ENCODE data around the gene PCP4. TPM values are rescaled to one million over a fixed set of nuclear protein-coding genes. Genes with fewer than 3 reads are reported as not detected.

Gene PCP4
- total and polyA plus RNA-seq, 4 donors, result 0.20 TPM; not detected in 3

- no peak overlapping the region for H3K27ac ChIP-seq (ENCODE audit: low read depth in 1 of 2, low read length in 2 of 2)
- no peaks in the 10 kb centered on the region for H3K4me1 ChIP-seq (ENCODE audit: control insufficient read depth in 4 of 4, insufficient read depth in 4 of 4, low read length in 3 of 4)
- WGBS, result 69% methylated on average over 4 of the region's 4 CpGs
- H3K9ac ChIP-seq (ENCODE audit: low read depth in 1 of 2, low read length in 2 of 2), result no peak overlapping the region
- H3K36me3 ChIP-seq (ENCODE audit: control insufficient read depth in 4 of 4, insufficient read depth in 3 of 4, low read depth in 1 of 4, low read length in 3 of 4), result no peaks in the 10 kb centered on the region
- H3K9me3 ChIP-seq (ENCODE audit: control insufficient read depth in 4 of 4, low read length in 3 of 4), result peaks cover 0 to 5% (median 0%) of the 10 kb centered on the region in 4 donors
- TF ChIP-seq RXRA (IDR thresholded peaks at IDR 0.05), result no peak
- no peak for DNase-seq (ENCODE audit: low spot score)
- H3K4me3 ChIP-seq (ENCODE audit: low read depth in 1 of 3, low read length in 3 of 3), result no peak overlapping the region
- peaks cover 0 to 4% (median 1%) of the 10 kb centered on the region in 4 donors for H3K27me3 ChIP-seq (ENCODE audit: control insufficient read depth in 4 of 4, insufficient read depth in 4 of 4, low read length in 3 of 4)
Observed at GRCh38 chr21:39952265-39952664, 85.0 kb downstream of the PCP4 start.

DNA sequence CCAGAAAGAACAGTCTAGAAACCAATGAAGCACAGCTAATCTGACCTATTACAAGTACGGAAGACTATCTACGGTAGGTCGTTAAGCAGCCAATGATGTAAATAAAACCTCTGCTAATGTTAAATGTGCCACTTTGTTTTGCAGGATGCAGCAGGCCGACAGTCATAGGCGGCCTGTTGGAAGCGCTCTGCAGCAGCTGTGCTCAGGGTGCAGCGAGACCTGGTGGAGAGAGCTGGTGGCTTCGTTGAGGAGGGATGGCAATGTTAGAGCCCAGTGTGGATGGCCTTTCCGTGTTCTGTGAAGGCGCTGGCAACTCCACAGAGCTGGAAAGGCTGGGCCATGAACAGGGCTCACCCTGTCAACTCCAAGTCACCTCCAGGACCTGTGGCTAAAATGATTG, 87.3 kb downstream of the PCP4 start:
- DNase-seq (ENCODE audit: low spot score), result no peak
- H3K9ac ChIP-seq (ENCODE audit: low read depth in 1 of 2, low read length in 2 of 2), result no peak overlapping the region
- WGBS, result 83% methylated on average over 10 of the region's 10 CpGs
- no peak overlapping the region for H3K27ac ChIP-seq (ENCODE audit: low read depth in 1 of 2, low read length in 2 of 2)
- H3K27me3 ChIP-seq (ENCODE audit: control insufficient read depth in 4 of 4, insufficient read depth in 4 of 4, low read length in 3 of 4), result peaks cover 0 to 4% (median 2%) of the 10 kb centered on the region in 4 donors
- H3K4me3 ChIP-seq (ENCODE audit: low read depth in 1 of 3, low read length in 3 of 3), result no peak overlapping the region
- H3K4me1 ChIP-seq (ENCODE audit: control insufficient read depth in 4 of 4, insufficient read depth in 4 of 4, low read length in 3 of 4), result no peaks in the 10 kb centered on the region
- TF ChIP-seq RXRA (IDR thresholded peaks at IDR 0.05), result no peak
- TF ChIP-seq RAD21 (IDR thresholded peaks at IDR 0.05), result no peak
- no peak for TF ChIP-seq HNF4G (IDR thresholded peaks at IDR 0.05)
- TF ChIP-seq TAF1 (conservative IDR thresholded peaks at IDR 0.05), result no peak
- no peak for TF ChIP-seq MAX (IDR thresholded peaks at IDR 0.05)
- TF ChIP-seq, protein P1, sequence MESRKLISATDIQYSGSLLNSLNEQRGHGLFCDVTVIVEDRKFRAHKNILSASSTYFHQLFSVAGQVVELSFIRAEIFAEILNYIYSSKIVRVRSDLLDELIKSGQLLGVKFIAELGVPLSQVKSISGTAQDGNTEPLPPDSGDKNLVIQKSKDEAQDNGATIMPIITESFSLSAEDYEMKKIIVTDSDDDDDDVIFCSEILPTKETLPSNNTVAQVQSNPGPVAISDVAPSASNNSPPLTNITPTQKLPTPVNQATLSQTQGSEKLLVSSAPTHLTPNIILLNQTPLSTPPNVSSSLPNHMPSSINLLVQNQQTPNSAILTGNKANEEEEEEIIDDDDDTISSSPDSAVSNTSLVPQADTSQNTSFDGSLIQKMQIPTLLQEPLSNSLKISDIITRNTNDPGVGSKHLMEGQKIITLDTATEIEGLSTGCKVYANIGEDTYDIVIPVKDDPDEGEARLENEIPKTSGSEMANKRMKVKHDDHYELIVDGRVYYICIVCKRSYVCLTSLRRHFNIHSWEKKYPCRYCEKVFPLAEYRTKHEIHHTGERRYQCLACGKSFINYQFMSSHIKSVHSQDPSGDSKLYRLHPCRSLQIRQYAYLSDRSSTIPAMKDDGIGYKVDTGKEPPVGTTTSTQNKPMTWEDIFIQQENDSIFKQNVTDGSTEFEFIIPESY (IDR thresholded peaks at IDR 0.05), result no peak
- TF ChIP-seq FOXA1 (IDR thresholded peaks at IDR 0.05), result no peak
- TF ChIP-seq JUND (IDR thresholded peaks at IDR 0.05), result no peak
- no peaks in the 10 kb centered on the region for H3K36me3 ChIP-seq (ENCODE audit: control insufficient read depth in 4 of 4, insufficient read depth in 3 of 4, low read depth in 1 of 4, low read length in 3 of 4)
- no peaks in the 10 kb centered on the region for H3K9me3 ChIP-seq (ENCODE audit: control insufficient read depth in 4 of 4, low read length in 3 of 4)

DNA sequence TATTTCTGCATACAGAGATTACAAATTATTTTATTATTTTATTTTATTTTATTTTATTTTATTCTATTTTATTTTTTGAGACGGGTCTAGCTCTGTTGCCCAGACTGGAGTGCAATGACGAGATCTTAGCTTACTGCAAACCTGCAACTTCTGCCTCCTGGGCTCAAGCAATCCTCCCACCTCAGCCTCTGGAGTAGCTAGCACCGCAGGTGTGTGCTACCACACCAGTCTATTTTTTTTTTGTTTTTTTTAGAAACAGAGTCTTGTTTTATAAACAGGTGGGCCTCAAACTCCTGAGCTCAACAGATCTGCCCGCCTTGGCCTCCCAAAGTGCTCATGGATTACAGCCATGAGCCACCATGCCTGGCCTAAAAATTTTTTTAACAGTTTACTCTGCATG, 88.1 kb downstream of the PCP4 start:
- H3K9me3 ChIP-seq (ENCODE audit: control insufficient read depth in 4 of 4, low read length in 3 of 4), result peaks cover 0 to 4% (median 0%) of the 10 kb centered on the region in 4 donors
- peaks cover 0 to 4% (median 2%) of the 10 kb centered on the region in 4 donors for H3K27me3 ChIP-seq (ENCODE audit: control insufficient read depth in 4 of 4, insufficient read depth in 4 of 4, low read length in 3 of 4)
- H3K4me1 ChIP-seq (ENCODE audit: control insufficient read depth in 4 of 4, insufficient read depth in 4 of 4, low read length in 3 of 4), result no peaks in the 10 kb centered on the region
- H3K27ac ChIP-seq (ENCODE audit: low read depth in 1 of 2, low read length in 2 of 2), result no peak overlapping the region
- H3K36me3 ChIP-seq (ENCODE audit: control insufficient read depth in 4 of 4, insufficient read depth in 3 of 4, low read depth in 1 of 4, low read length in 3 of 4), result no peaks in the 10 kb centered on the region
- 85% methylated on average over 4 of the region's 4 CpGs for WGBS
- no peak overlapping the region for H3K9ac ChIP-seq (ENCODE audit: low read depth in 1 of 2, low read length in 2 of 2)
- DNase-seq (ENCODE audit: low spot score), result no peak
- TF ChIP-seq RXRA (IDR thresholded peaks at IDR 0.05) (no peak), JUND (IDR thresholded peaks at IDR 0.05) (no peak), ATF3 (IDR thresholded peaks at IDR 0.05) (no peak), HNF4A (conservative IDR thresholded peaks at IDR 0.05) (no peak), TAF1 (conservative IDR thresholded peaks at IDR 0.05) (no peak), FOXA1 (IDR thresholded peaks at IDR 0.05) (no peak), RAD21 (IDR thresholded peaks at IDR 0.05) (no peak), NR2F2 (IDR thresholded peaks at IDR 0.05) (no peak), EGR1 (IDR thresholded peaks at IDR 0.05; ENCODE audit: low read depth in 2 of 2) (no peak), CTCF (IDR thresholded peaks at IDR 0.05; ENCODE audit: low read depth, low read length, missing input control) (no peak), SP1 (IDR thresholded peaks at IDR 0.05) (no peak), YY1 (IDR thresholded peaks at IDR 0.05) (no peak)
- TF ChIP-seq, protein P2, sequence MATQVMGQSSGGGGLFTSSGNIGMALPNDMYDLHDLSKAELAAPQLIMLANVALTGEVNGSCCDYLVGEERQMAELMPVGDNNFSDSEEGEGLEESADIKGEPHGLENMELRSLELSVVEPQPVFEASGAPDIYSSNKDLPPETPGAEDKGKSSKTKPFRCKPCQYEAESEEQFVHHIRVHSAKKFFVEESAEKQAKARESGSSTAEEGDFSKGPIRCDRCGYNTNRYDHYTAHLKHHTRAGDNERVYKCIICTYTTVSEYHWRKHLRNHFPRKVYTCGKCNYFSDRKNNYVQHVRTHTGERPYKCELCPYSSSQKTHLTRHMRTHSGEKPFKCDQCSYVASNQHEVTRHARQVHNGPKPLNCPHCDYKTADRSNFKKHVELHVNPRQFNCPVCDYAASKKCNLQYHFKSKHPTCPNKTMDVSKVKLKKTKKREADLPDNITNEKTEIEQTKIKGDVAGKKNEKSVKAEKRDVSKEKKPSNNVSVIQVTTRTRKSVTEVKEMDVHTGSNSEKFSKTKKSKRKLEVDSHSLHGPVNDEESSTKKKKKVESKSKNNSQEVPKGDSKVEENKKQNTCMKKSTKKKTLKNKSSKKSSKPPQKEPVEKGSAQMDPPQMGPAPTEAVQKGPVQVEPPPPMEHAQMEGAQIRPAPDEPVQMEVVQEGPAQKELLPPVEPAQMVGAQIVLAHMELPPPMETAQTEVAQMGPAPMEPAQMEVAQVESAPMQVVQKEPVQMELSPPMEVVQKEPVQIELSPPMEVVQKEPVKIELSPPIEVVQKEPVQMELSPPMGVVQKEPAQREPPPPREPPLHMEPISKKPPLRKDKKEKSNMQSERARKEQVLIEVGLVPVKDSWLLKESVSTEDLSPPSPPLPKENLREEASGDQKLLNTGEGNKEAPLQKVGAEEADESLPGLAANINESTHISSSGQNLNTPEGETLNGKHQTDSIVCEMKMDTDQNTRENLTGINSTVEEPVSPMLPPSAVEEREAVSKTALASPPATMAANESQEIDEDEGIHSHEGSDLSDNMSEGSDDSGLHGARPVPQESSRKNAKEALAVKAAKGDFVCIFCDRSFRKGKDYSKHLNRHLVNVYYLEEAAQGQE (IDR thresholded peaks at IDR 0.05), result no peak
- H3K4me3 ChIP-seq (ENCODE audit: low read depth in 1 of 3, low read length in 3 of 3), result no peak overlapping the region
